ENCODE results near the gene KLHL26. TPM values are rescaled to one million over a fixed set of nuclear protein-coding genes. Genes with fewer than 3 reads are reported as not detected.

Gene KLHL26
- polyA plus RNA-seq, 2 of the 4 experiments (the other 2 are of a cell fraction), result 1.1 to 2.0 TPM

DNA sequence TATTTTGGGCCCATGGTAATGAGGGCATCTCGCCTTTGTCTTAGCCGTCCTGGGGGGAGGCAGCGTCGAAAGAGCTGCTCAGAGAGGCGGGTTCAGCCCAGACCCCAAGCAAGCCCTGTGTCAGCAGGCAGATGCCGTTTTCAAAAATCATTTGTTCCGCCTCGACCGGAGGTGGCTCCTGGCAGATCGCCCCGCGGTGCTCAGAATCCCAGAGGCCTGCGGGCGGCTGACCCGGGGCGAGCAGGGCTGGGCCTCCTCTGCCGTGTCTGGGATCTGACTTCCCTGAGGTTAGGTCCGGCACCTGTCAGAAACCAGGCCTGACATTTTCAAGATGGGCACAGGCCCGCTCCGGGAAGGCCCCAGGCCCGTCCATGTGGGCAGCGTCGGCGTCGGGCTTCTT lies 82.7 kb downstream of the KLHL26 start:
- H3K4me2 ChIP-seq, result no peak overlapping the region
- no peaks in the 10 kb centered on the region for H3K9me3 ChIP-seq
- H3K27ac ChIP-seq, result no peak overlapping the region
- FAIRE-seq (no peak), ATAC-seq (no peak), DNase-seq (ENCODE audit: low read depth in 1 of 2, low spot score in 1 of 2) (no peak)
- TF ChIP-seq EP300 (IDR thresholded peaks at IDR 0.05), result no peak
- no peak for TF ChIP-seq NFE2L2 (conservative IDR thresholded peaks at IDR 0.05; ENCODE audit: low read length)
- TF ChIP-seq KDM1A (IDR thresholded peaks at IDR 0.05; ENCODE audit: low read depth), result no peak
- no peak for TF ChIP-seq CEBPB (IDR thresholded peaks at IDR 0.05)
- no peak for TF ChIP-seq ATOH8 (CRISPR knock-in tag; IDR thresholded peaks at IDR 0.05; ENCODE audit: low read depth)
- TF ChIP-seq TFCP2L1 (CRISPR knock-in tag; IDR thresholded peaks at IDR 0.05), result no peak
- no peak for TF ChIP-seq RCOR1 (IDR thresholded peaks at IDR 0.05; ENCODE audit: low read depth, low read length)
- no peak for TF ChIP-seq CBX8 (IDR thresholded peaks at IDR 0.05)
- TF ChIP-seq, protein P1, sequence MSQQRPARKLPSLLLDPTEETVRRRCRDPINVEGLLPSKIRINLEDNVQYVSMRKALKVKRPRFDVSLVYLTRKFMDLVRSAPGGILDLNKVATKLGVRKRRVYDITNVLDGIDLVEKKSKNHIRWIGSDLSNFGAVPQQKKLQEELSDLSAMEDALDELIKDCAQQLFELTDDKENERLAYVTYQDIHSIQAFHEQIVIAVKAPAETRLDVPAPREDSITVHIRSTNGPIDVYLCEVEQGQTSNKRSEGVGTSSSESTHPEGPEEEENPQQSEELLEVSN (IDR thresholded peaks at IDR 0.05; ENCODE audit: borderline replicate concordance, low read depth), result no peak
- TF ChIP-seq HES2 (IDR thresholded peaks at IDR 0.05), result no peak
- no peak overlapping the region for H3K4me3 ChIP-seq
- CTCF ChIA-PET, result interaction anchor here (0.5 to 1.5 kb wide), 2 partner anchors 19 to 165 kb away, joined by 3 read pairs; no protein-coding TSS in a partner anchor
- H3K4me1 ChIP-seq, result no peaks in the 10 kb centered on the region
- POLR2A ChIA-PET, result no interaction called here
- 88% methylated on average over 16 of the region's 25 CpGs for WGBS (ENCODE audit: missing lambda C conversion rate)

Small RNA genes within 50 kb of the gene (small RNA-seq; reads per million reads assigned to genes)
- gene RN7SL155P, result 0 reads per million in 6 experiments

Other genes starting within 250 kb of the KLHL26 start
- not detected in 2 replicates for gene LRRC25, start 239.4 kb upstream of the KLHL26 start, polyA plus RNA-seq (2011; rRNA removed)
- not detected in 3 replicates for gene LRRC25, start 239.4 kb upstream of the KLHL26 start, polyA plus RNA-seq (2017; fragmentation: RNase III; extraction: RNeasy Plus Mini Kit Qiagen cat#74134 plus additional on column Dnase treatment)
- 5.4 and 6.9 TPM in 2 replicates for gene SSBP4, start 217.6 kb upstream of the KLHL26 start, polyA plus RNA-seq (2011; rRNA removed)
- gene SSBP4, start 217.6 kb upstream of the KLHL26 start, polyA plus RNA-seq (2017; fragmentation: RNase III; extraction: RNeasy Plus Mini Kit Qiagen cat#74134 plus additional on column Dnase treatment), result 37.8 to 43.2 TPM (median 41.5 TPM) in 3 replicates
- 17.6 and 18.0 TPM in 2 replicates for gene ISYNA1, start 198.9 kb upstream of the KLHL26 start, polyA plus RNA-seq (2011; rRNA removed)
- 48.5 to 71.0 TPM (median 60.7 TPM) in 3 replicates for gene ISYNA1, start 198.9 kb upstream of the KLHL26 start, polyA plus RNA-seq (2017; fragmentation: RNase III; extraction: RNeasy Plus Mini Kit Qiagen cat#74134 plus additional on column Dnase treatment)
- 1.1 and 1.6 TPM in 2 replicates for gene ELL, start 115.0 kb upstream of the KLHL26 start, polyA plus RNA-seq (2011; rRNA removed)
- 3.6 to 3.8 TPM (median 3.7 TPM) in 3 replicates for gene ELL, start 115.0 kb upstream of the KLHL26 start, polyA plus RNA-seq (2017; fragmentation: RNase III; extraction: RNeasy Plus Mini Kit Qiagen cat#74134 plus additional on column Dnase treatment)
- 53.3 and 56.1 TPM in 2 replicates for gene FKBP8, start 93.5 kb upstream of the KLHL26 start, polyA plus RNA-seq (2011; rRNA removed)
- 97.0 to 124 TPM (median 123 TPM) in 3 replicates for gene FKBP8, start 93.5 kb upstream of the KLHL26 start, polyA plus RNA-seq (2017; fragmentation: RNase III; extraction: RNeasy Plus Mini Kit Qiagen cat#74134 plus additional on column Dnase treatment)
- 62.8 and 73.6 TPM in 2 replicates for gene KXD1, start 79.2 kb upstream of the KLHL26 start, polyA plus RNA-seq (2011; rRNA removed)
- 83.9 to 90.6 TPM (median 87.4 TPM) in 3 replicates for gene KXD1, start 79.2 kb upstream of the KLHL26 start, polyA plus RNA-seq (2017; fragmentation: RNase III; extraction: RNeasy Plus Mini Kit Qiagen cat#74134 plus additional on column Dnase treatment)
- gene UBA52, start 65.2 kb upstream of the KLHL26 start, polyA plus RNA-seq (2011; rRNA removed), result 888 and 1,266 TPM in 2 replicates
- 942 to 959 TPM (median 947 TPM) in 3 replicates for gene UBA52, start 65.2 kb upstream of the KLHL26 start, polyA plus RNA-seq (2017; fragmentation: RNase III; extraction: RNeasy Plus Mini Kit Qiagen cat#74134 plus additional on column Dnase treatment)
- 13.3 and 23.1 TPM in 2 replicates for gene REX1BD, start 48.2 kb upstream of the KLHL26 start, polyA plus RNA-seq (2011; rRNA removed)
- 47.3 to 50.3 TPM (median 47.7 TPM) in 3 replicates for gene REX1BD, start 48.2 kb upstream of the KLHL26 start, polyA plus RNA-seq (2017; fragmentation: RNase III; extraction: RNeasy Plus Mini Kit Qiagen cat#74134 plus additional on column Dnase treatment)
- gene CRLF1, start 30.2 kb upstream of the KLHL26 start, polyA plus RNA-seq (2011; rRNA removed), result 0.37 and 1.3 TPM in 2 replicates
- 1.6 to 2.7 TPM (median 2.5 TPM) in 3 replicates for gene CRLF1, start 30.2 kb upstream of the KLHL26 start, polyA plus RNA-seq (2017; fragmentation: RNase III; extraction: RNeasy Plus Mini Kit Qiagen cat#74134 plus additional on column Dnase treatment)
- 0.94 and 2.0 TPM in 2 replicates for gene TMEM59L, start 24.2 kb upstream of the KLHL26 start, polyA plus RNA-seq (2011; rRNA removed)
- gene TMEM59L, start 24.2 kb upstream of the KLHL26 start, polyA plus RNA-seq (2017; fragmentation: RNase III; extraction: RNeasy Plus Mini Kit Qiagen cat#74134 plus additional on column Dnase treatment), result 2.8 to 5.0 TPM (median 4.6 TPM) in 3 replicates
- 0.86 and 0.87 TPM in 2 replicates for gene CRTC1, start 46.7 kb downstream of the KLHL26 start, polyA plus RNA-seq (2011; rRNA removed)
- 4.0 to 5.7 TPM (median 4.3 TPM) in 3 replicates for gene CRTC1, start 46.7 kb downstream of the KLHL26 start, polyA plus RNA-seq (2017; fragmentation: RNase III; extraction: RNeasy Plus Mini Kit Qiagen cat#74134 plus additional on column Dnase treatment)
- gene COMP, start 154.3 kb downstream of the KLHL26 start, polyA plus RNA-seq (2011; rRNA removed), result not detected in 2 replicates
- gene COMP, start 154.3 kb downstream of the KLHL26 start, polyA plus RNA-seq (2017; fragmentation: RNase III; extraction: RNeasy Plus Mini Kit Qiagen cat#74134 plus additional on column Dnase treatment), result not detected in 3 replicates
- 19.2 and 29.6 TPM in 2 replicates for gene UPF1, start 194.9 kb downstream of the KLHL26 start, polyA plus RNA-seq (2011; rRNA removed)
- gene UPF1, start 194.9 kb downstream of the KLHL26 start, polyA plus RNA-seq (2017; fragmentation: RNase III; extraction: RNeasy Plus Mini Kit Qiagen cat#74134 plus additional on column Dnase treatment), result 27.9 to 28.6 TPM (median 28.2 TPM) in 3 replicates

All from A549 (cell line).